HepG2 (cell line): ENCODE measurements around the gene GAB3.

Experiments
- NFE2L2 ChIP-seq: fragments of 150-350 bp; IDR thresholded peaks from 2 replicates; pipeline ENCODE4 v1.6.1; 2014; ENCODE audit warnings: low read length
- RFX5 ChIP-seq: IDR thresholded peaks from 2 replicates; pipeline ENCODE4 v1.6.1; 2011; ENCODE audit warnings: low read depth, low read length, improper control_type of control experiment
- TBX2 ChIP-seq: sonication (generic); formaldehyde crosslinking; IDR thresholded peaks from 2 replicates; pipeline ENCODE4 v1.5.0; 2020; ENCODE audit warnings: missing genetic modification reagents, mild to moderate bottlenecking, borderline replicate concordance
- TCF12 ChIP-seq, 2 experiments: fragments of 450-650 bp in 1 of 2; sonication (generic) in 1 of 2; formaldehyde crosslinking in 1 of 2; IDR thresholded peaks; 2 replicates each; pipeline versions ENCODE4 v1.6.1 to v1.8.0; 2017 to 2022; ENCODE audit warnings: antibody characterized with exemption in 1 of 2, mild to moderate bottlenecking in 1 of 2, missing genetic modification reagents in 1 of 2, moderate library complexity in 1 of 2
- XRCC5 ChIP-seq: fragments of 200-400 bp; formaldehyde crosslinking; optimal IDR thresholded peaks from 2 replicates; pipeline ENCODE3; 2017; ENCODE audit warnings: mild to moderate bottlenecking, low read length
- ZFP36 ChIP-seq: fragments of 150-350 bp; IDR thresholded peaks from 2 replicates; pipeline ENCODE4 v1.6.1; 2018; ENCODE audit warnings: borderline replicate concordance, low read length, low read depth; ENCODE audit not compliant: partially characterized antibody
- ZZZ3 ChIP-seq: sonication (generic); formaldehyde crosslinking; IDR thresholded peaks from 2 replicates; pipeline ENCODE4 v1.4.0; 2020; ENCODE audit warnings: missing genetic modification reagents, mild to moderate bottlenecking, borderline replicate concordance
- TF ChIP-seq, protein P1 (sequence below): sonication (generic); formaldehyde crosslinking; IDR thresholded peaks from 2 replicates; pipeline ENCODE4 v1.4.0; 2020; ENCODE audit warnings: missing genetic modification reagents, low read depth, mild to moderate bottlenecking, borderline replicate concordance
- TF ChIP-seq, protein P2 (sequence below): IDR thresholded peaks from 2 replicates; pipeline ENCODE4 v1.6.1; 2016; ENCODE audit warnings: control low read depth
- TF ChIP-seq, protein P3 (sequence below): sonication (generic); formaldehyde crosslinking; IDR thresholded peaks from 2 replicates; pipeline ENCODE4 v1.5.0; 2020; ENCODE audit warnings: mild to moderate bottlenecking, missing genetic modification reagents, moderate library complexity
- TF ChIP-seq, protein P4 (sequence below): sonication (generic); formaldehyde crosslinking; IDR thresholded peaks from 2 replicates; pipeline ENCODE4 v1.8.1; 2023; ENCODE audit warnings: missing genetic modification reagents, inconsistent platforms, borderline replicate concordance
- TF ChIP-seq, protein P5 (sequence below): sonication (generic); formaldehyde crosslinking; IDR thresholded peaks from 2 replicates; pipeline ENCODE4; 2020; ENCODE audit warnings: missing genetic modification reagents, mild to moderate bottlenecking, borderline replicate concordance
- TF ChIP-seq, protein P6 (sequence below): sonication (generic); formaldehyde crosslinking; IDR thresholded peaks from 2 replicates; pipeline ENCODE4 v1.5.0; 2020; ENCODE audit warnings: mild to moderate bottlenecking, low read depth, missing genetic modification reagents, borderline replicate concordance

DNA sequence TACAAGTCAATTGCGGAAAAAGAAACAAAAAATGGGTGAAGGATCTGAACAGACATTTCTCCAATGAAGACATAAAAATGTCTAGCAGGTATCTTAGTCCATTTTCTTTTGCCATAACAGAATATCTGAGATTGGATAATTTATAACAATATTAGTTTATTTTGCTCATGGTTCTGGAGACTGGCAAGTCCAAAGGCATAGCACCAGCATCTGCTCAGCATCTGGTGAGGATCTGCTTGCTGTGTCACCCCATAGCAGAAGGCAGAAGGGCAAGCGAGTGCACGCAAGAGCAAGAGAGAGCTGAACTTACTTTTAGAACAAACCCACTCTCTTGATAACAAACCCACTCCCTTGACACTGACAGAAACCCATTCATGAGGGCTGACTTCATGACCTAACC is 29.7 kb downstream of the GAB3 start:
- TF ChIP-seq NFE2L2 (no peak), ZZZ3 (CRISPR knock-in tag) (no peak), ZFP36 (no peak), RFX5 (no peak), XRCC5 (no peak), TCF12 (IDR thresholded peaks at IDR 0.05) (no peak), TCF12 (CRISPR knock-in tag; IDR thresholded peaks at IDR 0.05) (no peak), TBX2 (CRISPR knock-in tag) (no peak)
- TF ChIP-seq, protein P1, sequence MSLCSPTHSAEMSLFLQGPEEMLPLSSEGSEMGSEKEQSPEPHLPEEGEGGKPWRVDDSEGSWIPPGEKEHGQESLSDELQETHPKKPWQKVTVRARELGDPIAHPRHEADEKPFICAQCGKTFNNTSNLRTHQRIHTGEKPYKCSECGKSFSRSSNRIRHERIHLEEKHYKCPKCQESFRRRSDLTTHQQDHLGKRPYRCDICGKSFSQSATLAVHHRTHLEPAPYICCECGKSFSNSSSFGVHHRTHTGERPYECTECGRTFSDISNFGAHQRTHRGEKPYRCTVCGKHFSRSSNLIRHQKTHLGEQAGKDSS = no peak
- TF ChIP-seq, protein P2, sequence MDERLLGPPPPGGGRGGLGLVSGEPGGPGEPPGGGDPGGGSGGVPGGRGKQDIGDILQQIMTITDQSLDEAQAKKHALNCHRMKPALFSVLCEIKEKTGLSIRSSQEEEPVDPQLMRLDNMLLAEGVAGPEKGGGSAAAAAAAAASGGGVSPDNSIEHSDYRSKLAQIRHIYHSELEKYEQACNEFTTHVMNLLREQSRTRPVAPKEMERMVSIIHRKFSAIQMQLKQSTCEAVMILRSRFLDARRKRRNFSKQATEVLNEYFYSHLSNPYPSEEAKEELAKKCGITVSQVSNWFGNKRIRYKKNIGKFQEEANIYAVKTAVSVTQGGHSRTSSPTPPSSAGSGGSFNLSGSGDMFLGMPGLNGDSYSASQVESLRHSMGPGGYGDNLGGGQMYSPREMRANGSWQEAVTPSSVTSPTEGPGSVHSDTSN (CRISPR knock-in tag) = no peak
- TF ChIP-seq, protein P3, sequence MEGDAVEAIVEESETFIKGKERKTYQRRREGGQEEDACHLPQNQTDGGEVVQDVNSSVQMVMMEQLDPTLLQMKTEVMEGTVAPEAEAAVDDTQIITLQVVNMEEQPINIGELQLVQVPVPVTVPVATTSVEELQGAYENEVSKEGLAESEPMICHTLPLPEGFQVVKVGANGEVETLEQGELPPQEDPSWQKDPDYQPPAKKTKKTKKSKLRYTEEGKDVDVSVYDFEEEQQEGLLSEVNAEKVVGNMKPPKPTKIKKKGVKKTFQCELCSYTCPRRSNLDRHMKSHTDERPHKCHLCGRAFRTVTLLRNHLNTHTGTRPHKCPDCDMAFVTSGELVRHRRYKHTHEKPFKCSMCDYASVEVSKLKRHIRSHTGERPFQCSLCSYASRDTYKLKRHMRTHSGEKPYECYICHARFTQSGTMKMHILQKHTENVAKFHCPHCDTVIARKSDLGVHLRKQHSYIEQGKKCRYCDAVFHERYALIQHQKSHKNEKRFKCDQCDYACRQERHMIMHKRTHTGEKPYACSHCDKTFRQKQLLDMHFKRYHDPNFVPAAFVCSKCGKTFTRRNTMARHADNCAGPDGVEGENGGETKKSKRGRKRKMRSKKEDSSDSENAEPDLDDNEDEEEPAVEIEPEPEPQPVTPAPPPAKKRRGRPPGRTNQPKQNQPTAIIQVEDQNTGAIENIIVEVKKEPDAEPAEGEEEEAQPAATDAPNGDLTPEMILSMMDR = no peak
- TF ChIP-seq, protein P4, sequence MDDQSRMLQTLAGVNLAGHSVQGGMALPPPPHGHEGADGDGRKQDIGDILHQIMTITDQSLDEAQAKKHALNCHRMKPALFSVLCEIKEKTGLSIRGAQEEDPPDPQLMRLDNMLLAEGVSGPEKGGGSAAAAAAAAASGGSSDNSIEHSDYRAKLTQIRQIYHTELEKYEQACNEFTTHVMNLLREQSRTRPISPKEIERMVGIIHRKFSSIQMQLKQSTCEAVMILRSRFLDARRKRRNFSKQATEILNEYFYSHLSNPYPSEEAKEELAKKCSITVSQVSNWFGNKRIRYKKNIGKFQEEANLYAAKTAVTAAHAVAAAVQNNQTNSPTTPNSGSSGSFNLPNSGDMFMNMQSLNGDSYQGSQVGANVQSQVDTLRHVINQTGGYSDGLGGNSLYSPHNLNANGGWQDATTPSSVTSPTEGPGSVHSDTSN (CRISPR knock-in tag) = no peak
- TF ChIP-seq, protein P5, sequence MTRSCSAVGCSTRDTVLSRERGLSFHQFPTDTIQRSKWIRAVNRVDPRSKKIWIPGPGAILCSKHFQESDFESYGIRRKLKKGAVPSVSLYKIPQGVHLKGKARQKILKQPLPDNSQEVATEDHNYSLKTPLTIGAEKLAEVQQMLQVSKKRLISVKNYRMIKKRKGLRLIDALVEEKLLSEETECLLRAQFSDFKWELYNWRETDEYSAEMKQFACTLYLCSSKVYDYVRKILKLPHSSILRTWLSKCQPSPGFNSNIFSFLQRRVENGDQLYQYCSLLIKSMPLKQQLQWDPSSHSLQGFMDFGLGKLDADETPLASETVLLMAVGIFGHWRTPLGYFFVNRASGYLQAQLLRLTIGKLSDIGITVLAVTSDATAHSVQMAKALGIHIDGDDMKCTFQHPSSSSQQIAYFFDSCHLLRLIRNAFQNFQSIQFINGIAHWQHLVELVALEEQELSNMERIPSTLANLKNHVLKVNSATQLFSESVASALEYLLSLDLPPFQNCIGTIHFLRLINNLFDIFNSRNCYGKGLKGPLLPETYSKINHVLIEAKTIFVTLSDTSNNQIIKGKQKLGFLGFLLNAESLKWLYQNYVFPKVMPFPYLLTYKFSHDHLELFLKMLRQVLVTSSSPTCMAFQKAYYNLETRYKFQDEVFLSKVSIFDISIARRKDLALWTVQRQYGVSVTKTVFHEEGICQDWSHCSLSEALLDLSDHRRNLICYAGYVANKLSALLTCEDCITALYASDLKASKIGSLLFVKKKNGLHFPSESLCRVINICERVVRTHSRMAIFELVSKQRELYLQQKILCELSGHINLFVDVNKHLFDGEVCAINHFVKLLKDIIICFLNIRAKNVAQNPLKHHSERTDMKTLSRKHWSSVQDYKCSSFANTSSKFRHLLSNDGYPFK (CRISPR knock-in tag) = no peak
- TF ChIP-seq, protein P6, sequence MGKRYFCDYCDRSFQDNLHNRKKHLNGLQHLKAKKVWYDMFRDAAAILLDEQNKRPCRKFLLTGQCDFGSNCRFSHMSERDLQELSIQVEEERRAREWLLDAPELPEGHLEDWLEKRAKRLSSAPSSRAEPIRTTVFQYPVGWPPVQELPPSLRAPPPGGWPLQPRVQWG (CRISPR knock-in tag) = no peak
